ENCODE results near the gene RHNO1.

The RHNO1 gene

DNA sequence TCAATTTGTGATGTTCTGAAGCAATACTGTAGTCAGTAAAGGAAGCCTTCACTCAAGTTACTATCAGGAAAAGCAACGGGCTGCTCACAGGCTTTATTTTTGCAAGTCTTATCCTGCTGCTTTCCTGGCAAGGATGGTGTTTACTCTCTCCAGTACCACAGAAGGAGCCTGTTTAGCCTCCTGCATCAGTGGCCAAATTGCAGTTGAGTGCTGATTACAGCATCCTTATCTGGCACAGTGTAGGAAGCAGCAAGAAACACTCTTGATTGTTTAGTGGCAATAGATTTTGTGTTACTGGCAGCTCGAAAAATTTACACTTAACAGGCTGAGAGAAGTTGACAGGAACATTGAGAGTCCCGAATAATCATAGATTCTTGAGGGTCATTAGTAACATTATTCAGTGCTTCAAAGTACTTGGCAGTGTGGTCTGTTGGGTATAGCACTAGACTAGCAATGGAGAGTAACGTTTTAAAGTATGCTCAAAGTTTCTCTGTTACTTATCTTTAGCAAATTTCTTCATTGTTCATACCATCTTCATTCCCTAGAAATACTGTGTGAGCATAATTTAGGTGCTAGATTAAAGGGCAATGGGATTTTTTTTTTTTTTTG, 25.4 kb downstream of the RHNO1 start:
- peak; percentile 71 for DNase-seq (ENCODE audit: low spot score)

DNA sequence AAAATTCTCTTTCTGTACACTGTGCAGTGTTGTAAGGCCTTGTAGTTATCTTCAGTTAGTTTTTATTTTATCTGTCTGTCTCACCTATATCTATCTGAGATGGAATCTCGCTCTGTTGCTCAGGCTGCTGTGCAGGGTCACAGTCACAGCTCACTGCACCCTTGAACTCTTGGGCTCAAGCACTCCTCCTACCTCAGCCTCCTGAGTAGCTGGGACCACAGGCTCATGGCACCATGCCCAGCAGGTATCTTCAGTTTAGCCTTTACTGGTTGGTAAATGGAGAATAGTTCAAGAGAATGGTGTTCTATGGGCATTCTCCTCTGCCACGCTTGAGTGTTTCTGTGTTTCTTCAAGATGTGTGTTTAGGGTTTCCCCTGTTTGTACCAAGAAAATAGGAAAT, 27.2 kb downstream of the RHNO1 start:
- no peak for DNase-seq (ENCODE audit: low spot score)

- DNase-seq (ENCODE audit: low spot score): no peak
These were observed 35.2 kb downstream of the RHNO1 start for GRCh38 chr12:2912216-2912575.

DNA sequence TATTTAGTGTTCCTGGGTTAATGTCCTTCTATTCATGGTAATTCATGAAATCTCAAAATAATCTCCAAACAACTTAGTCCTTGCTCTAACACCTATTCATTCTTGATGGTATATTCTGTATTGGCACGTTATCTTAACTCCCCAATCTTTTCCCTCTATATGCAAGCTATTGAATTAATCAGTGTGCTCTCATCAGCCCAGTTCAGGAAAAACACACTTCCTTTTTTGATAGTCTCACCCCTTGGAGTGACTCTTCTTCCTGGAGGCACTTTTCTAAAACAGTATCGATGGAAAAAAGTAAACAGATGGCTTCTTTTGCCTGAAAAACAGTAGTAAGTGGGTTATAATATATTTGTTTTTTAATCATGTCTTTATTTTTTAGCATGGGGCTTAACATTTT, 42.2 kb downstream of the RHNO1 start:
- no peak for DNase-seq (ENCODE audit: low spot score)

DNA sequence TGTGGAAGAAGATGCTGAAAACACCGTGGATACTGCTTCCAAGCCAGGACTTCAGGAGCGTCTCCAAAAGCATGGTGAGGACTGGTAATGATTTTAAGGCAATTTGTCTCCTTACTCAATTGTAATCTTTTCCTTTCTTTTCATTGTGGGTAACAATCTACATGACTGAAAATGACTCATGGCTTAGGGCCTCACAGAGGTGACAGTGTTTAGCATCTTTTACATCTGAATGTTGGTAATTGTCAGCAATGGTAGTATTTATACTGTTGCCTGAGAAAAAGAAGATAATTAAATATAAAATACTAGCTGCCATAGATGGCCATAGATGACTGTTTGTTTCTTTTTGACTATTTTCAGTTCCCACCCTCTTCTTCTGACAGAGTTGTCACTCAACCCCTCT, 45.3 kb downstream of the RHNO1 start:
- no peak for DNase-seq (ENCODE audit: low spot score)

DNA sequence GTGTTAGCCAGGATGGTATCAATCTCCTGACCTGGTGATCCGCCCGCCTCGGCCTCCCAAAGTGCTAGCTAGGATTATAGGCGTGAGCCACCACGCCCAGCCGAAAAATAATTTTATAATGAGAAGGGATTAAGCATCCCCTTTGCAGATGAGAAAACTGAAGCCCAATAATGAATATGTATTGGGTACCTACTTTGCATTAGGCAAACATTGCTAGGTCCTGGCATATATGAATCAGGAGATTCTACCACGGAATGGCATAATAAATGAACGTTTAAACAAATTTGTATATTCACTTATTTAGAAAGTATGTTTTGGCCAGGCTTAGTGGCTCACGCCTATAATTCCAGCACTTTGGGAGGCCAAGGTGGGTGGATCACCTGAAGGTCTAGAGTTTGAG, 46.0 kb downstream of the RHNO1 start:
- no peak for DNase-seq (ENCODE audit: low spot score)

DNA sequence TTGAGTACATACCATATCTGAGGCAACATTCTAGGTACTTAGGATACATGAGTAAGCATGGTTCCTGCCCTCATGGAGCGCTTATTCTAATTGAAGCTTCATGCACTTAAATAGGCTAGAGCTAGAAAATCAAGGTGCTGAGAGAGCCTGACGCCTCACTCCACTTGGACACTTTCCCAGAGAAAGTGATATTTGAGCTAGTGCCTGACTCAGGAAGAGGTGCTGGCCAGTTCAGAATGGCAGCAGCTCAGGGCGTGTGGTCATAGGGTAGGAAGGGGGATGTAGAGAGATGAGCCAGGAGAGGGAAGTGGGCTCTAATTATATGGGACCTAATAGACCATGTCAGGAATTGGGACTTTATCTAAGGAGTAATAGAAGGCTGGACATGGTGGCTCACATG, 47.0 kb downstream of the RHNO1 start:
- DNase-seq (ENCODE audit: low spot score): no peak

- no peak for DNase-seq (ENCODE audit: low spot score)
These were observed 48.4 kb downstream of the RHNO1 start for GRCh38 chr12:2925322-2925995.

GRCh38 chr12:2930865-2931264, 53.8 kb downstream of the RHNO1 start:
- DNase-seq (ENCODE audit: low spot score): no peak

- DNase-seq (ENCODE audit: low spot score): no peak
These were observed 56.6 kb downstream of the RHNO1 start for GRCh38 chr12:2933586-2933985.

DNA sequence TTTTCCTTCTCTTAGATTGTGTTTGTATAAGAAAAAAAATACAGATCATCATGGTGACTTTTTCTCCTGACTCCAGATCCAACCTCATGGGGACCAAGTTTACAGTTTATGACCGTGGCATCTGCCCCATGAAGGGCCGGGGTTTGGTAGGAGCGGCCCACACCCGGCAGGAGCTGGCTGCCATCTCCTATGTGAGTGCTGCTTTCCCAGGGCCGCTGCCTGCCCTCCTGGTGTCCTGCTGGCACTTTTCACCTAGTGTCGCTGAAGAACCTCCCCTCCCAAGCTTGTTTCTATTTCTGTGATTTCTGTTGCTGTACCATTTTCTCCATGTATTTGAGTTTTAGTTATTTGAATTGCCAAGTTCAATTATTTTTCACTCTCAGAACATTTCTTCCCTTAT, 57.3 kb downstream of the RHNO1 start:
- no peak for DNase-seq (ENCODE audit: low spot score)

DNA sequence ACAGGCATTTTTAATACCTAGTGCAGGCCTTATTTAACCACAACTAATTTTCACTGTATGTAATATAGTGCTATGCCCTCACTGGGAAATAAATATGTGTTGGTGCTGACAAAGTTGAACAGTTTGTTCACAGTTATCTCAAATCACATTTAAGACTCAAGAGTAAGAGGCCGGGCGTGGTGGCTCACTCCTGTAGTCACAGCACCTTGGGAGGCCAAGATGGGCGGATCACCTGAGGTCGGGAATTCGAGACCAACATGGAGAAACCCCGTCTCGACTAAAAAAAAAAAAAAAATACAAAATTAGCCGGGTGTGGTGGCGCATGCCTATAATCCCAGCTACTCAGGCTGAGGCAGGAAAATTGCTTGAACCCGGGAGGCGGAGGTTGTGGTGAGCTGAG, 59.3 kb downstream of the RHNO1 start:
- no peak for DNase-seq (ENCODE audit: low spot score)

DNA sequence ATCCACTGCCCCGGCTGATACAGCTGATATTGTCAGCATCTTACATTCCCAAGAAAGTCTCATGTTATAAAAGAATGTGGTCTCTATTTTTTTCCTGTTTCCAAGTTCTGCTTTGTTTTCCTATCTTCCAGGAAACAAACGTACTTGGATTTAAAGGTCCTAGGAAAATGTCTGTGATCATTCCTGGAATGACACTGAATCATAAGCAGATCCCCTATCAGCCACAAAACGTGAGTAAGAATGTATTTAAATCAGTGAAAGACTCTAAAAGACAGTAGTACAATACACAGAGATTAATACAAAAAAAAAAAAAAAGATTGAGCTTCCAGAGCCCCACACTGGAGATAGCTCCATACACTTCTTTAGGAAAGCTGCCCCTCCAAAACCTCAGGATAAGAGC, 60.5 kb downstream of the RHNO1 start:
- no peak for DNase-seq (ENCODE audit: low spot score)

Measured in hematopoietic multipotent progenitor cell treated with erythropoietin and hydrocortisone succinate and interleukin-3 and kit ligand, for 17 days (in vitro differentiated cells).